Glutamatergic neuron (in vitro differentiated cells): ENCODE data around the gene HBEGF. TPM values are rescaled to one million over a fixed set of nuclear protein-coding genes. Genes with fewer than 3 reads are reported as not detected.

Source experiments
- DNase-seq: peaks from one replicate; pipeline ENCODE4 v3.0.0; 2022
- H3K27ac Mint-ChIP-seq: one replicate; pipeline ENCODE4 v1.8.0; 2020; ENCODE audit warnings: mild to moderate bottlenecking, mixed read lengths, inconsistent platforms; ENCODE audit not compliant: unreplicated experiment
- H3K27me3 Mint-ChIP-seq: one replicate; pipeline ENCODE4 v1.8.0; 2020; ENCODE audit warnings: mild to moderate bottlenecking, moderate library complexity, mixed read lengths, inconsistent platforms; ENCODE audit not compliant: unreplicated experiment
- H3K36me3 Mint-ChIP-seq: one replicate; pipeline ENCODE4 v1.8.0; 2020; ENCODE audit warnings: mild to moderate bottlenecking, mixed read lengths, inconsistent platforms; ENCODE audit not compliant: unreplicated experiment
- H3K4me1 Mint-ChIP-seq: one replicate; pipeline ENCODE4 v1.8.0; 2020; ENCODE audit warnings: mild to moderate bottlenecking, low read depth, mixed read lengths, inconsistent platforms; ENCODE audit not compliant: unreplicated experiment
- H3K4me3 Mint-ChIP-seq: one replicate; pipeline ENCODE4 v1.8.0; 2020; ENCODE audit warnings: mild to moderate bottlenecking, mixed read lengths, inconsistent platforms; ENCODE audit not compliant: unreplicated experiment
- H3K9me3 Mint-ChIP-seq: one replicate; pipeline ENCODE4 v1.8.0; 2020; ENCODE audit warnings: mild to moderate bottlenecking, moderate library complexity, mixed read lengths, inconsistent platforms; ENCODE audit not compliant: unreplicated experiment
- CTCF ChIP-seq: fragments of 200-600 bp; sonication (generic); IDR thresholded peaks from one replicate; pipeline ENCODE4 v1.5.0; 2021; ENCODE audit not compliant: partially characterized antibody, unreplicated experiment
- total RNA-seq: library from RNA; stranded (reverse); fragmentation: NEBNext Ultra II Directional; extraction: Animal tissue kit (Norgen Biotek cat#: 25700); gene quantifications from one replicate; pipeline ENCODE4 v1.2.1, GENCODE V29; 2021; ENCODE audit not compliant: unreplicated experiment

HBEGF gene
- total RNA-seq, 1 donor from 2014 or later: 2.5 TPM

GRCh38 chr5:140329739-140330481 is 16.5 kb downstream of the HBEGF start:
- peaks cover 10% of the 10 kb centered on the region for H3K4me1 Mint-ChIP-seq
- H3K9me3 Mint-ChIP-seq: no peaks in the 10 kb centered on the region
- H3K27ac Mint-ChIP-seq: no peak overlapping the region
- DNase-seq: no peak
- TF ChIP-seq CTCF: no peak
- H3K27me3 Mint-ChIP-seq: peaks cover 2% of the 10 kb centered on the region
- H3K4me3 Mint-ChIP-seq: no peak overlapping the region
- no peaks in the 10 kb centered on the region for H3K36me3 Mint-ChIP-seq

- no peak overlapping the region for H3K27ac Mint-ChIP-seq
- H3K9me3 Mint-ChIP-seq: no peaks in the 10 kb centered on the region
- peaks cover 2% of the 10 kb centered on the region for H3K27me3 Mint-ChIP-seq
- TF ChIP-seq CTCF: no peak
- H3K4me3 Mint-ChIP-seq: no peak overlapping the region
- DNase-seq: no peak
- peaks cover 12% of the 10 kb centered on the region for H3K4me1 Mint-ChIP-seq
- H3K36me3 Mint-ChIP-seq: no peaks in the 10 kb centered on the region
Observed at GRCh38 chr5:140328036-140328764, 18.2 kb downstream of the HBEGF start.

GRCh38 chr5:140327589-140327988 is 18.8 kb downstream of the HBEGF start:
- TF ChIP-seq CTCF: no peak
- DNase-seq: no peak
- Mint-ChIP-seq H3K27ac (no peak overlapping the region), H3K27me3 (peaks cover 2% of the 10 kb centered on the region), H3K9me3 (no peaks in the 10 kb centered on the region), H3K4me1 (peaks cover 12% of the 10 kb centered on the region), H3K36me3 (no peaks in the 10 kb centered on the region), H3K4me3 (no peak overlapping the region)

GRCh38 chr5:140325486-140325885 is 20.9 kb downstream of the HBEGF start:
- no peak for TF ChIP-seq CTCF
- Mint-ChIP-seq H3K4me1 (peaks cover 12% of the 10 kb centered on the region), H3K27ac (no peak overlapping the region), H3K36me3 (no peaks in the 10 kb centered on the region), H3K9me3 (no peaks in the 10 kb centered on the region), H3K27me3 (peaks cover 6% of the 10 kb centered on the region), H3K4me3 (no peak overlapping the region)
- DNase-seq: no peak
